ENCODE measurements around the gene CDH26. TPM values are rescaled to one million over a fixed set of nuclear protein-coding genes. Genes with fewer than 3 reads are reported as not detected.

The CDH26 gene
- total and polyA plus RNA-seq, 2 experiments from 2014 or later: 2.0 TPM

DNA sequence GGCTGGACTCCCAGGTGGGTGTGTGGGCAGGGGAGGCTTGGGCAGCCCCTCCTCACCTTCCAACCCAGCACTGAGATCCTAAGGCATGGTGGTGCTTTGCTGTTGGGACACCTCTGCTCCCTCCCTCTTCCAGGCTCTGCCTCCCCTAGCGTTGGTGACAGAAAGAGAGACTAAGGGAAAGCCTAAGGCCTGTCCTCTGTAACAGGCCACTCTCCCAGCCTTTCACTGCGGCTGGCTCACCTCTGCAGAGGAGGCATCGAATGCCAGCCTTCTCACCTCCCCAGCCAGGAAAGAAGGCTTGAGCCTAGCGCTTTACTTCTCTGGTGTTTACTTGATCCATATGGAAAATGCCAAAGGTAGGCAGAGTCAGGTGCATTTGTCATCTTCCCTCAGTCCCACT lies 3.5 kb upstream of the CDH26 start (continued):
- TF ChIP-seq REST (IDR thresholded peaks at IDR 0.05; ENCODE audit: unreplicated experiment): no peak
- no peak for TF ChIP-seq POLR2AphosphoS5 (IDR thresholded peaks at IDR 0.05; ENCODE audit: low read depth)
- TF ChIP-seq EZH2phosphoT487 (IDR thresholded peaks at IDR 0.05; ENCODE audit: unreplicated experiment): no peak
- TF ChIP-seq CREB1 (CRISPR knock-in tag; IDR thresholded peaks at IDR 0.05; ENCODE audit: low read depth): no peak
- TF ChIP-seq, protein P1, sequence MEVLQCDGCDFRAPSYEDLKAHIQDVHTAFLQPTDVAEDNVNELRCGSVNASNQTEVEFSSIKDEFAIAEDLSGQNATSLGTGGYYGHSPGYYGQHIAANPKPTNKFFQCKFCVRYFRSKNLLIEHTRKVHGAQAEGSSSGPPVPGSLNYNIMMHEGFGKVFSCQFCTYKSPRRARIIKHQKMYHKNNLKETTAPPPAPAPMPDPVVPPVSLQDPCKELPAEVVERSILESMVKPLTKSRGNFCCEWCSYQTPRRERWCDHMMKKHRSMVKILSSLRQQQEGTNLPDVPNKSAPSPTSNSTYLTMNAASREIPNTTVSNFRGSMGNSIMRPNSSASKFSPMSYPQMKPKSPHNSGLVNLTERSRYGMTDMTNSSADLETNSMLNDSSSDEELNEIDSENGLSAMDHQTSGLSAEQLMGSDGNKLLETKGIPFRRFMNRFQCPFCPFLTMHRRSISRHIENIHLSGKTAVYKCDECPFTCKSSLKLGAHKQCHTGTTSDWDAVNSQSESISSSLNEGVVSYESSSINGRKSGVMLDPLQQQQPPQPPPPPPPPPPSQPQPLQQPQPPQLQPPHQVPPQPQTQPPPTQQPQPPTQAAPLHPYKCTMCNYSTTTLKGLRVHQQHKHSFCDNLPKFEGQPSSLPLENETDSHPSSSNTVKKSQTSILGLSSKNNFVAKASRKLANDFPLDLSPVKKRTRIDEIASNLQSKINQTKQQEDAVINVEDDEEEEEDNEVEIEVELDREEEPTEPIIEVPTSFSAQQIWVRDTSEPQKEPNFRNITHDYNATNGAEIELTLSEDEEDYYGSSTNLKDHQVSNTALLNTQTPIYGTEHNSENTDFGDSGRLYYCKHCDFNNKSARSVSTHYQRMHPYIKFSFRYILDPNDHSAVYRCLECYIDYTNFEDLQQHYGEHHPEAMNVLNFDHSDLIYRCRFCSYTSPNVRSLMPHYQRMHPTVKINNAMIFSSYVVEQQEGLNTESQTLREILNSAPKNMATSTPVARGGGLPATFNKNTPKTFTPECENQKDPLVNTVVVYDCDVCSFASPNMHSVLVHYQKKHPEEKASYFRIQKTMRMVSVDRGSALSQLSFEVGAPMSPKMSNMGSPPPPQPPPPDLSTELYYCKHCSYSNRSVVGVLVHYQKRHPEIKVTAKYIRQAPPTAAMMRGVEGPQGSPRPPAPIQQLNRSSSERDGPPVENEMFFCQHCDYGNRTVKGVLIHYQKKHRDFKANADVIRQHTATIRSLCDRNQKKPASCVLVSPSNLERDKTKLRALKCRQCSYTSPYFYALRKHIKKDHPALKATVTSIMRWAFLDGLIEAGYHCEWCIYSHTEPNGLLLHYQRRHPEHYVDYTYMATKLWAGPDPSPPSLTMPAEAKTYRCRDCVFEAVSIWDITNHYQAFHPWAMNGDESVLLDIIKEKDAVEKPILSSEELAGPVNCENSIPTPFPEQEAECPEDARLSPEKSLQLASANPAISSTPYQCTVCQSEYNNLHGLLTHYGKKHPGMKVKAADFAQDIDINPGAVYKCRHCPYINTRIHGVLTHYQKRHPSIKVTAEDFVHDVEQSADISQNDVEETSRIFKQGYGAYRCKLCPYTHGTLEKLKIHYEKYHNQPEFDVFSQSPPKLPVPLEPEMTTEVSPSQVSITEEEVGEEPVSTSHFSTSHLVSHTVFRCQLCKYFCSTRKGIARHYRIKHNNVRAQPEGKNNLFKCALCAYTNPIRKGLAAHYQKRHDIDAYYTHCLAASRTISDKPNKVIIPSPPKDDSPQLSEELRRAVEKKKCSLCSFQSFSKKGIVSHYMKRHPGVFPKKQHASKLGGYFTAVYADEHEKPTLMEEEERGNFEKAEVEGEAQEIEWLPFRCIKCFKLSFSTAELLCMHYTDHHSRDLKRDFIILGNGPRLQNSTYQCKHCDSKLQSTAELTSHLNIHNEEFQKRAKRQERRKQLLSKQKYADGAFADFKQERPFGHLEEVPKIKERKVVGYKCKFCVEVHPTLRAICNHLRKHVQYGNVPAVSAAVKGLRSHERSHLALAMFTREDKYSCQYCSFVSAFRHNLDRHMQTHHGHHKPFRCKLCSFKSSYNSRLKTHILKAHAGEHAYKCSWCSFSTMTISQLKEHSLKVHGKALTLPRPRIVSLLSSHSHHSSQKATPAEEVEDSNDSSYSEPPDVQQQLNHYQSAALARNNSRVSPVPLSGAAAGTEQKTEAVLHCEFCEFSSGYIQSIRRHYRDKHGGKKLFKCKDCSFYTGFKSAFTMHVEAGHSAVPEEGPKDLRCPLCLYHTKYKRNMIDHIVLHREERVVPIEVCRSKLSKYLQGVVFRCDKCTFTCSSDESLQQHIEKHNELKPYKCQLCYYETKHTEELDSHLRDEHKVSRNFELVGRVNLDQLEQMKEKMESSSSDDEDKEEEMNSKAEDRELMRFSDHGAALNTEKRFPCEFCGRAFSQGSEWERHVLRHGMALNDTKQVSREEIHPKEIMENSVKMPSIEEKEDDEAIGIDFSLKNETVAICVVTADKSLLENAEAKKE (CRISPR knock-in tag; IDR thresholded peaks at IDR 0.05): no peak
